Stimulated activated CD4-positive, alpha-beta T cell treated with anti-CD3 and anti-CD28 coated beads, Interleukin-15, amount 100 ng/mL, for 48 hours (primary cell): ENCODE results near the gene GPC6.
"Not testable (repeated sequence)": the region's sequence is repeated elsewhere in the genome, so short reads cannot be mapped to it uniquely, and the experiment has no call there.

Experiments
- DNase-seq, 2 donors: peaks; one replicate each; pipeline ENCODE4 v3.0.0-alpha.2; 2020; ENCODE audit warnings: low read depth in 2 of 2

GPC6 gene

DNA sequence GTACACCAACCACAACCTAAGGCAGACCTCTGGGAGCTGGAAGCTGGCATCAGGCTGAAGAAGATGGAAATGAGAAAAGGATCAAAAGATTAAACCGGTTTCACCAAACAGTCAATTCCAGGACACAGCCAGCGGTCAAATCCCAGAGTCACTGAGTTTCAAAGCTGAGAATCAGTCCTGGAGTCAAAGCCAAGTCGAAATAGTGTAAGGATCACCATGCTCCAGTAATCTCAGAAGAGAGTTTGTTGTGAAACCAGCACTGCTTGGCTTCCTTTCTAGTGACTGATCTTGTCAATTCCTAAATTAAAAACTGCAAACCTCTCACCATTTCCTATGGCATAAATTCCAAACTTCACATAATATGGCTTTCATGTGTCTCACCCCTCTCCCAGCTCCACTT, 198.8 kb downstream of the GPC6 start:
- no peak for DNase-seq

DNA sequence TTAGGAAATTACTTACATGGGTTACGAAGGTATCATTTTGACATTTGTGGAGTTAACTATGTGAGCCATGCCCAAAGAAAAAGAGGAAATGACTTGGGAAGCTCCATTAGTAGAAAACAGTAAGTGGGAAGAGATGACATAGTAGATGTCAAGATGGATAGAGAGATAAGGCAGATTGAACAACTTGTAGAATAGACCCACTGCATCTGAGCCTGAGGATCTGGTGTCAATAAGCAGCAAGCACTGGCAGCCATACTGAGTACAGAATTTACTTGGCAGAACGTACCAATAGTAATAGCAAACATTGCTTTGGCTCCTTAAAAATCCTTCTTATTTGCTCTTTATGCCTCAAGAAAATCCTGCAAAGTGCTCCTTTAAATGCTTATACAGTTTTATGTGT, 203.8 kb downstream of the GPC6 start:
- no peak for DNase-seq

- no peak for DNase-seq
Observed at GRCh38 chr13:93435651-93436050, 209.0 kb downstream of the GPC6 start.

- no peak for DNase-seq
Observed at GRCh38 chr13:93437081-93437480, 210.5 kb downstream of the GPC6 start.

DNA sequence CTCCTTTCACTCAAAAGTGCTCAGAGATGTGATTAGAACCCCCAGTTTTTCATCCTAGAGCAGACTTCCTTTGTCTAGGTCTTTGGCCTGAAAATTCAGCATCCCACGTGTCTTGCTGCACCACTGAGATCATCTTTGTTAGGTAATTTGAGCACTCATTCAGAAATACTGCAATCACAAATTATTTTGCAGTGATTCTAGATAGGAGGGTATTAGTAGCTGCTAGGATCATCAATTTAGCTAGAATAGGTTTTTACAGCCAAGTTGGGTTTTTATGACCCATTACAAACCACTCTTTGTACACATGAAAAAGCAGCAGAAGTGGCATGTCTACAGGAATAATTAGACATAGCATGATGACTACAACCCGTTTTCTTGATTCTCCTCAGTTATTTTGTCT, 219.6 kb downstream of the GPC6 start:
- no peak for DNase-seq

- DNase-seq, result no peak
Observed at GRCh38 chr13:93450191-93450621, 223.6 kb downstream of the GPC6 start.

GRCh38 chr13:93450761-93451160, 224.2 kb downstream of the GPC6 start:
- no peak for DNase-seq

GRCh38 chr13:93454676-93455235, 228.1 kb downstream of the GPC6 start:
- not testable (repeated sequence) for DNase-seq

- DNase-seq, result no peak
Observed at GRCh38 chr13:93455861-93456260, 229.3 kb downstream of the GPC6 start.

DNA sequence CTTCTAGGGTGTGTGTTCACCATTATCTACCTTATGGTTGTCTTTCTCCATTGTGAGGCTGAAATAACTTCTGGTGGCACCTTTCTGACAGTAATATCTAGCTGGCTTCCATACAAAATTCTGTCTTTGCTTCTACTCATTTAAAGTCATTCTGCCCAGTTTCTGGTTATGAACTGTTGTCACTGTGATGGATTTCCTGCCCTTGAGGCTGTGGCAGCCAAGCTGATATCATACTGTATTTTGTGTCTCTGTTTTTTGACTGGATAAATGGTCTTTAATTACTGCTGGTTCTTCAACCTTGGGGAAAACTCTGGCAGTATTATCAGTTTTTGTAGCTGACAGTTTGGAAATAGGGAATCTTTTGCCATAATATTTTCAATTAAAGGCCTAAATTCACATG, 233.4 kb downstream of the GPC6 start:
- DNase-seq, result no peak

DNA sequence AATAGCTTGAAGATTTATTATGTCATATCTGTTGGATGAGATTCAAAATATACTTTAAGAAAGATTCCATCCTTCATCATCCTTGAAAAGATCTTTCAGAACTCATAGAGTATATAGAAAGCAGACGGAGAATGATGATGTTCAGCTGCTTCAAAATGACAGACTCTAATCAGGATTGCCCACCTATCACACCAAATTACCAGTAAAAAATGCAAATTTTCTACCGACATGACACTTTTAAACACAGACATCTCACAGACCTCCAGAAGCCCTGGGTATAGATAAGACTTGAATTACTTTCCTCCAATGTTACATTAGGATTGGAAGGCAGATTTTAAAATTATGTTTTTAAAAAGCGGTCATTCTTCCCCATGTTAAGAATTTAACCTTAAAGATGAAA, 235.5 kb downstream of the GPC6 start:
- DNase-seq, result no peak

GRCh38 chr13:93466502-93467036, 240.0 kb downstream of the GPC6 start:
- DNase-seq, result no peak

DNA sequence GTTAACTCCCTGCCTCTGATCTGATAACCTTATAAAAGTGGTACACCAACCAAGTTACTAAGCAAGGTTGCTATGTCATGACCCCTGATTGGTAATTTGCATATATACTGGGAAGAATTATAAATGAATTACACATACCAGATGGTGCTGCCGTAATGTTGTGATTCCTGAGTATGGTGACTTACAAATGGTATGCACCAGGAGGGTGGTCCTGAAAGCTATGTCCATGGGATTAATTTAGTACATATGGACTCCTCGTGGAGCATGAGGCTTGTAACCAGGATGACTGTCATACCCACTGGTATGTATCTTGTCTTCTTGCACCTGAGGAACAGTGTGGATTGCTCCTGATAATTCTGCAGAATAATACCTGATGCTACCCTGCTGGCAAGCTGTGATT, 240.6 kb downstream of the GPC6 start:
- DNase-seq, result no peak

DNA sequence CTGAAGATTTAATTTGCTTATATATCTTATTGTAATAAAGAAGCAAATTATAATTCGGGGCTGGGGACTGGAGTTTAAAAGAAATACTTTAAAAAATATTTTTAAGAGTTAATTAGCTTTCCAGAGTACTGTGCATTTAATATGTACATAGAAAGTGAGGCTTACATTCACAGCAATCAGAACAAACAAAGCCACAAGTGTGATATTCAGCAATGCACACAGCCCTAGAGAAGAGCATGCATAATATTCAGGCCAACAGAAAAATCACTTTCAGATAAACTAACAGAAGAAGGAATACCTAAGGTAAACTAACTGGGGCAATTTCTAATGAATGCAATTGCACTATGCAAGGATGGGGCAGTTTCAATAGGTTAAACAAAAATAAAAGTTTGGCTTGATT, 241.8 kb downstream of the GPC6 start:
- DNase-seq, result no peak

DNA sequence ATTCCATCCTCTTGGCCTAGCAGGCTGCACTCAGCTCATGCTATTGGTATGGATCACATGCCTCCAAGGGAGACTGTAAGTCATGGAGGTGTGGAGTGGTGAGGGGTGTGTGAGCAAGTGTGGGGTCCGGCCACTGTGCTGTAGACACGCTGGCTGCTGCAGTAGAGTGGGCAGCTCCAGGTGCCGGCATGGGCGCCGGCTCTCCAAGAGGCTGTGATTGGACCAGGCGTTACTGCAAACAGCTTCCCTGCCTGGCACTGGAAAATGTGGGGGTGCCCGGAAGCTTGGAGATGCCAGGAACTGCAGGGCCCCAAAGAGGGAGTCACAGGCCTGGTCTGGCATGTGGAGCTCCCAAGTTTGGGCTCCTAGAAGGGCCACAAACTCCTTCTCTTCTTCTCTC, 245.7 kb downstream of the GPC6 start:
- no peak for DNase-seq

GRCh38 chr13:93472814-93473296, 246.2 kb downstream of the GPC6 start:
- no peak for DNase-seq

- no peak for DNase-seq
Observed at GRCh38 chr13:93473441-93474270, 247.0 kb downstream of the GPC6 start.

GRCh38 chr13:93476175-93476574, 249.6 kb downstream of the GPC6 start:
- DNase-seq, result no peak

DNA sequence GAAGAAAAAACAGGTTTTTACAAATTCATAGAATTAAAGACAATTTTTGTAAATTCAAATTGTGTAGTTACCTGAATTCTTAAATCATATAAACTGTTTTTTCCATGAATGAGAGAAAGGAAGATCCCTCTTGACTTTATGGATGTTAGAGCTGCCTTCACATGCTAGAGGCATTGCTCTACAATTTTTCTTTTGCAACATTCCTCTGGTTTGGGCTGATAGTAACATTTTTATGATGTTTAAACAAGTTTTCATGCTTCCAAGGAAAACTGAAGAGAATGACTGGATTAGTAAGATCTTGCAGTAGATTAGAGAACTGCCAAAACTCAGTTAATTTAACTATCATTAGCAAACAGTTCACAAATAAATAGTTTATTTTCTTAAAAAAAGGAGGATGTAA, 250.6 kb downstream of the GPC6 start:
- no peak for DNase-seq

- no peak for DNase-seq
Observed at GRCh38 chr13:93480553-93481106, 254.0 kb downstream of the GPC6 start.

DNA sequence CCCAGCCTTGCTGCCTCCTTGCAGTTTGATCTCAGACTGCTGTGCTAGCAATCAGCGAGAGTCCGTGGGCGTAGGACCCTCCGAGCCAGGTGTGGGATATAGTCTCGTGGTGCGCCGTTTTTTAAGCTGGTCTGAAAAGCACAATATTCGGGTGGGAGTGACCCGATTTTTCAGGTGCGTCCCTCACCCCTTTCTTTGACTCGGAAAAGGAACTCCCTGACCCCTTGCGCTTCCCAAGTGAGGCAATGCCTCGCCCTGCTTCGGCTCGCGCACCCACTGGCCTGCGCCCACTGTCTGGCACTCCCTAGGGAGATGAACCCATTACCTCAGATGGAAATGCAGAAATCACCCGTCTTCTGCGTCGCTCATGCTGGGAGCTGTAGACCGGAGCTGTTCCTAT, 269.5 kb downstream of the GPC6 start:
- DNase-seq, result not testable (repeated sequence)

- no peak for DNase-seq
Observed at GRCh38 chr13:93496985-93497673, 270.5 kb downstream of the GPC6 start.
